ENCODE data around the gene CLIP2.
"Not testable (repeated sequence)": the region's sequence is repeated elsewhere in the genome, so short reads cannot be mapped to it uniquely, and the experiment has no call there.

The CLIP2 gene

DNA sequence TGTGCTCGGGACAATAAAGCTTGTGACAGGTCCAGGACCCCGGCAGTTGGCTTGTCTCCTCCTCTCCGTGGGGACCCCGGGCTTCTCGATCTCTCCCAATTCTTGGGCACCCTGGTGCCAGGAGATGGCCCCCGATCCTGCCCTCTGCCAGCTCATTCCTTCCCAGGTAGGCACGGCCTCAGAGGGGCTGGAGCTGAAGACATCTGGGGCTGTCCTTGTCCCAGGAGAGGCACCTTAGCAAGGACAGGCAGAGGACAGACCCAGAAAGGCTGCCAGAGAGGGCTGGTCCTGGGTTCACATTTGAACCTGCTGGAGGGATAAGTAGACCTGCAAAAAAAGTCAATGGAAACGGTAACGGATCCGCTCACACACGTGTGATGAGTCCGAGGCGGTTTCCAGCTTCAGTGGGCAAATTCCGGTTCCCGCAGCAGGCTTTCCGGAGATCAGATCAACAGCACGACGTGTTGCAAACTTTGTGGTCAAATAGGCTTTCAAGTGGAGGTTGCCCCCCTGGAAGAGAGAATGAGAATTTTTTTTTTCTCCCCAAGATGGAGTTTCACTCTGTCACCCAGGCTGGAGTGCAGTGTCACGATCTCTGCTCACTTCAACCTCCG, 116.8 kb downstream of the CLIP2 start:
- DNase-seq, result no peak

DNA sequence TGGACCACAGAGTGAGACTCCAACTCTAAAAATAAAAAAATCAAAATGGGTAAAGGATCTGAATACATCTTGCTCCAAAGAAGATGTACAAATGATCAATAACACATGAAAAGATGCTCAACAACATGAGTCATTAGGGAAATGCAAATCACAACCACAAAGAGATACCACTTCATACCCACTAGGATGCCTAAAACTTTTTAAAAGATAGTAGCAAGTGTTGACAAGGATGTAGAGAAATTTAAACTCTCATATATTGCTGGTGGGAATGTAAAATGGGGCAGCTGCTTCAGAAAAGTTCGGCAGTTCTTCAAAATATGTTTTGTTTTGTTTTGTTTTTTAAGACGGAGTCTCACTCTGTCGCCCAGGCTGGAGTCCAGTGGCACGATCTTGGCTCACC, 118.8 kb downstream of the CLIP2 start:
- no peak for DNase-seq

DNA sequence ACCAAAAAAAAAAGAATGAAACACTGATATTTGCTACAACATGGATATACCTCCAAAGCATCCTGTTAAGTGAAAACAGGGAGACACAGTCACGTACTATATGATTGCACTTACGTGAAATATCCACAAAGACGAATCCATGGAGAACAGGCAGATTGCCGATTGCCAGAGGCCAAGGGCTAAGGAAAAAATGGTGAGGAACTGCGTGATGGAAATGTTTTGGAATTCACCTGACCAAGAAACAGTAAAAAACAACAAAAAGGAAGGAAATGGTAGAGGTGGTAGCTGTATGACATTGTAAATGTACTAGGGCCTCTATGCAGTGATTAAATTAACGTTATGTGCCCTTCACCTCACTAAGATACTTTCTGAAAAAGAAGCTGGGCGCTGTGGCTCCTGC, 120.4 kb downstream of the CLIP2 start:
- no peak for DNase-seq

DNA sequence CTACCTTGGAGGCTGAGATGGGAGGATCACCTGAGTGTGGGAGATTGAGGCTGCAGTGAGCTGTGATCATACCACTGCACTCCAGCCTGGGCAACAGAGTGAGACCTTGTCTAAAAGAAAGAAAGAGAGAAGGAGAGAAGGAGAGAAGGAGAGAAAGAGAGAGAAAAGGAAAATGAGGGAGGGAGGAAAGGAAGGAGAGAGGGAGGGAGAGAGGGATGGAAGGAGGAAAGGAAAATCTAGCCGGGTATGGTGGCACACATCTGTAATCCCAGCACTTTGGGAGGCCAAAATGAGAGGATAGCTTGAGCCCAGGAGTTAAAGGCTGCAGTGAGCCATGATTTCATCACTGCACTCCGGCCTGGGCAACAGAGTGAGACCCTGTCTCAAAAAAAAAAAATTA, 121.6 kb downstream of the CLIP2 start:
- DNase-seq, result no peak

DNA sequence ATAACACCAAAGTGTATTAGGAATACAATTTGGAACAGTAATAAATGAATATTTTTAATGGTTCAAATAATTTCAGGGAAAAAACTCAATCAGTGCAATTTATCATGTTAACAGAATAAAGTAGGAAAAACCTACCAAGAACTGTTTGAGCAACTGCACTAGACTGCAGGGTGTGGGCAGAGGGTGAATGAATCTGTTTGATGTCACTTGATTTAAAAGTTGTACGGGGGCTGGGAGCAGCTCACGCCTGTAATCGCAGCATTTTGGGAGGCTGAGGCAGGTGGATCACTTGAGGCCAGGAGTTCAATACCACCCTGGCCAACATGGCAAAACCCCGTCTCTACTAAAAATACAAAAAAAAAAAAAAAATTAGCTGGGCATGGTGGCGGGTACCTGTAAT, 122.4 kb downstream of the CLIP2 start:
- not testable (repeated sequence) for DNase-seq

DNA sequence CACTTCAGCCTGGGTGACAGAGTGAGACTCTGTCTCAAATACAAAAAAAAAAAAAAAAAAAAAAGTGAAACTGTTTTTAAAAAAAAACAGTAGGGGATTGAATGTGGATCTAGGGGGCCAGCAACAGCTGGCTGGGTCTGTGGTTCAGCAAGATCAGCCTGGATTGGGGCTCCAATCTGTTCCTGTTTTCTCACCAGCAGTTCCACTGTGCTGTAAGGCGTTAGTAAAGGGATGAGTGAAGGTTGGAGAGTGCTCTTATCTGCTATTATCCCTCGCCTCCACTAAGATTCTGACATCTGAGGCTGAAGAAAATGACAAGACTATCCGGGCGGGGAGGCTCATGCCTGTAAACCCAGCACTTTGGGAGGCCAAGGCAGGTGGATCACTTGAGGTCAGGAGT, 122.8 kb downstream of the CLIP2 start:
- no peak for DNase-seq

DNA sequence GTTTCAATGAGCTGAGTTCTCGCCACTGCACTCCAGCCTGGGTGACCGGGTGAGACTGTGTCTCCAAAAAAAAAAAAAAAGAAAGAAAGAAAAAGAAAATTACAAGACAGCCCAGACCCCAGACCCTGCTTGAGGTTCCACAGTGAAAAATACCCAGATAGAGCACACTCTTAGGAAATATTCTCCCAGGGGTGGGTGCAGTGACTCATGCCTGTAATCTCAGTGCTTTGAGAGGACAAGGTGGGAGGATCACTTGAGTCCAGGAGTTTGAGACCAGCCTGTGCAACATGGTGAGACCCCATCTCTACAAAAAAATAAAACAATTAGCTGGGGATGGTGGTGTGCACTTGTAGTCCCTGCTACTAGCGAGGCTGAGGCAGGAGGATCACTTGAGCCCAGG, 123.4 kb downstream of the CLIP2 start:
- no peak for DNase-seq

DNA sequence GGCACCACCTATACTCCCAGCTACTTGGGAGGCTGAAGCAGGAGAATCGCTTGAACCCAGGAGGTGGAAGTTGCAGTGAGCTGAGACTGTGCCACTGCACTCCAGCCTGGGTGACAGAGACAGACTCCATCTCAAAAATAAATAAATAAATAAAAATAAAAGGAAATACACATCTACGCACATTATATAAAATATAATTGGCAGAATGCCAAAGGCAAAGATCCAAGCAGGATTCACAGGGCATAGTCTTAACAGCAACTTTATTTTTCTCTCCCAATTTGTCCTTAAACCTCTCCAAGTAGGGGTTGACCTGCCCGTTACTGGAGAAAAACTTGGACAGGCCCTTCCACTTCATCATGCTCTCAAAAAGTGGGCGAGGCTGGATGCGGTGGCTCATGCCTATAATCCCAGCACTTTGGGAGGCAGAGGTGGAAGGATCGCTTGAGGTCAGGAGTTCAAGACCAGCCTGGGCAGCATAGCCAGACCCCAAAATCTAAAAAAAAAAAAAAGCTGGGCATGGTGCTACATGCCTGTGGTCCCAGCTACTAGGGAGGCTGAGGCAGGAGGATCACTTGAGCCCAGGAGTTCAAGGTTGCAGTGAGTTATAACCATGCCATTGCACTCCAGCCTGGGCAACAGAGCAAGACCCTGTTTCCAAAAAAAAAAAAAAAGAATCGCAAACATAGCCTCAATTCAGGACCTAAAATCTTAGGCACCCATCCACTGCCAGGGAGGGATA, 125.6 kb downstream of the CLIP2 start:
- DNase-seq, result not testable (repeated sequence)

DNA sequence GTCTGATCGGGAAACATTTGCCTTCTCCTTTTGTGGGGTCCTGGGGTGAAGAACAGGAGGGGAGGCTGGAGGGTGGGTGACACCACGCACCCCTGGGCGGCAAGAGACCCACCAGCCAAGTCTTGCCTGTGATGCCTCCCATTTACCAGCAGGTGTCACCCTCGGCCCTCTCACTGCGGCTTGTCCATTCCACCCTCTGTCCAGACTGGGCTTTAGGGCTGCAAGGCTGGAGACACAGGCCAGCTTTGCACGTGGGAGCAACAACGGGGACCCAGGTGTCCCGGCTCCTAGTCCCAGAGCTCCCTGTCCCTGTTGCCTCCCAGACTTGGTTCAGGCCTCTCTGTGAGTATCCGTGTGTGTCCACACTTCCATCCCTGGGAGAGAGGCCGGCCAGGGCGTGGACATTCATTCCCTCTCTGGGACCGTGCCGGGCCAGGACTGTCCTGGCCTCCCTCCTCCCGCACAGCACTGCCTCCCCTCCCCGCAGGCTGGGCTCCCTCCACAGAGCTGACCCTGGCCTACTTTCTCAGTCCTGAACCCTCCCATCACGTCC, 128.3 kb downstream of the CLIP2 start:
- DNase-seq, result peak; percentile 62

DNA sequence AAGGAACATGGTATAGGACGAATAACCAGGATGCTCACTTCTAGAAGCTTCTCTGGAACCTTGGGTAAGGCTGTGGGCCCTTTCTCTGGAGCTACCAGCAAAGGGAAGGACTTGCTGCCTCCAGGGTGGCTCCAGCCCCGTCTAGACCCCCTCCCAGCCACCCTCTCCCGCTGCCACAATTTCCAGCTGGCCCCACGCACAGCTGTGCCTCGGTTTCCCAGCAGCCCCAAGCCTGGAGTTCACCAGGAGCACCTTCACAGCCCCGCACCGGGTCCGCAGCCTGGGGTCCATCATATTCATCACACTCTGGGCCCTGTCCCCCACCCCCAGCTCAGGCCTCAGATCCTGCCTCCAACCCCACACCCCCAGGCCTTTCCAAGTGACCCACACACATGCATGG, 128.9 kb downstream of the CLIP2 start:
- DNase-seq, result no peak

DNA sequence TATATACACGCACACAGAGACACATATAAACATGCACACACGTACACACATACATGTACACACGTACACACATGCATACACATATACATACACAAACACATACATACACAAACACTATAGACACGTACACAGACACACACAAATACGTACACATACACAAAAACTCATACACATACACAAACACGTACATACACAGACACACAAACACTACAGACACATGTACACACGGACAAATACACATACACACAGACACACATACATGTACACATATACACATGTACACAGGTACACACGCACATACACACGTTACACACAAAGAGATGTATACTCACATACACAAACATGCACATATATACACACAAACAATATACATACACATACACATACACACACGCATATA, 129.3 kb downstream of the CLIP2 start:
- no peak for DNase-seq

DNA sequence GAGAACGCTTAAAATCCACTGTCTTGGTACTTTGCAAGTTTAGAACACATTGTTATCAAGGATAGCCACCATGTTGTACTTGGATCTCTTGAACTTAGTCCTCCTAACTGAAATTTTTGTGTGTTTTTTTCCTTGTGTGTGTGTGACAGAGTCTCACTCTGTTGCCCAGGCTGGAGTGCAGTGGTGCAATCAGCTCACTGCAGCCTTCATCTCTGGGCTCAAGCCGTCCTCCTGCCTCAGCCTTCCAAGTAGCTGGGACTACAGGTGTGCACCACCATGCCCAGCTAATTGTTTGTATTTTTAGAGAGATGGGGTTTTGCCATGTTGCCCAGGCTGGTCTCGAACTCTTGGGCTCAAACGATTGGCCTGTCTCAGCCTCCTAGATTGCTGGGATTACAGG, 130.0 kb downstream of the CLIP2 start:
- DNase-seq, result not testable (repeated sequence)

DNA sequence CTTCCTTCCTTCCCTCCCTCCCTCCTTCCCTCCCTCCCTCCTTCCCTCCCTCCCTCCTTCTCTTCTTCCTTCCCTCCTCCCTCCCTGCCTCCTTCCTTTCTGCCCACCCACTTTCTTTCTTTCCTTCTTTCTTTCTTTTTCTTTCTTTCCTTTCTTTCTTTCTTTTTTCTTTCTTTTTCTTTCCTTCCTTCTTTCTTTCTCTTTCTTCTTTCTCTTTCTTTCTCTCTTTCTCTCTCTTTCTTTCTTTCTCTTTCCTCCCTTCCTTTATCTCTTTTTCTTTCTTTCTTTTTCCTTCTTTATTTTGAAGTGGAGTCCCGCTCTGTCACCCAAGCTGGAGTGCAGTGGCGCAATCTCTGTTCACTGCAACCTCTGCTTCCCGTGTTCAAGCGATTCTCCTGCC, 130.8 kb downstream of the CLIP2 start:
- DNase-seq, result no peak

DNA sequence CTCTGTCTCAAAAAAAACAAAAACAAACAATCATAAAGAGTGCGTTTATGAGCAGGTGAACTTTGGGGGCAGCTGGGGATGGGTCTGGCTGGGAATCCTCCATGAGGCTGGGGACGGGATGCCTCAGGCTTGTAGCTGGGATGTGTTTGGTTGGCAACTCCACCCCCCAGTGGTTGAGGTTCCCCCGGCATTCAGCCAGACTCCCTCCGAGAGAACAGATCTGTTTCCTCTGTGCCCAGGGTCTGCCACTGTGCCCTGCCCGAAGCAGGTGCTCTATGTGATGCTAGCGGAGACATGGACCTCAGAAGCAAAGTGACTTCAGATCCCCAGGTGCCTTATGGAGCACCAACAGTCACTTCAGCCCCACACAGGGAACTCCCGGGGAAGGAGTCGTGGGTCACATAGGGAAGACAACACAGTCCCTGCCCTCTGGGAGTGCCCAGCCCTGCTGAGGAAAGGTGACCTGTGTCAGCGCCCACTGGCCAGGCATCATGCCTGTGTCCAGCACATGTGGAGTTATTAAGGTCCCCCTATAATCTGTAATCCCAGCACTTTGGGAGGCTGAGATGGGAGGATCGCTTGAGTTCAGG, 135.2 kb downstream of the CLIP2 start:
- no peak for DNase-seq

DNA sequence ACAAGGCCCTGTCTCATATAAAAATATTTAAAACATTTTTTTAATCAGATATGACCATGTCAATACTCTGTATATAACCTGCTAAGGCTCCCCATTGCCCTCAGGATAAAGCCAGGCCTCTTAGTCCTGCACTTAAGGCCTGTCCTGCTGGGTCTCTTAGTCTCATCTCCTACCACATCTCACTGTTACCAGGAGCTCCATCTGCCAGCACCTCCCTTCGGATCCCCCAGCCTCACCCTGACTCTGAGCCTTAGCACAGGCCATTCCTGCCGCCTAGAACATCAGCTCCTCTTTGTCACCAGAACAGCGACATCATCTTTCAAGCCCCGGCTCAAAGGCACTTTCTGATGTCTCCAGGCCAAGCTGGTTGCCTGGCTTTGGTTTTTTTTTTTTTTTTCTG, 138.8 kb downstream of the CLIP2 start:
- peak; percentile 20 for DNase-seq

DNA sequence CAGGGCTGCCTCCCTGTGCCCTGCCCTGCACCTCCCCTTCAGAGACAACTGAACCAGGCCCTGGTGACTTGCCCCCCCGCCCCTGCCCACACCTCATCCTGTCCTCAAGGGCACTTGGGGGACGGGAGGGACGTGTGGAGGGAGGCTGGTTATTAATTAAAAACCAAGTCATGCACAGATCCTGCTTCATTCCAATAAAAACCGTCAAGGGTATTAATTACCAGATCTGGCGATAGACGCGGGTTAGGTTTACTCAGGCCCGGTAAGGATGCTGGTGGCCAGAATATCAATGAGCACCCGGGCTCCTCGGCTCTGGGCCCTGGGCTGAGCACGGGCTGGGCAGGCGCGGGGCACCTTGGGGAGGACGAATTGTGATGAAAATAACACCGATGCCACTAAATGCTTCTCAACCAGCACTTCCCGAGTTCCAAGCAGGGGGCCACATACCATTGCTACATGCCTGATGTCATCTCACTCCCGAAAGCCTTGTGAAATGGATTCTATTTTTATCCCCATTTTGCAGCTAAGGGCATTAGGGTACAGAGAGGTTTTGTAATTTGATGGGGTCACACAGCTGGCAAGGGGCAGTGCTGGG, 140.0 kb downstream of the CLIP2 start:
- peak; percentile 90 for DNase-seq

DNA sequence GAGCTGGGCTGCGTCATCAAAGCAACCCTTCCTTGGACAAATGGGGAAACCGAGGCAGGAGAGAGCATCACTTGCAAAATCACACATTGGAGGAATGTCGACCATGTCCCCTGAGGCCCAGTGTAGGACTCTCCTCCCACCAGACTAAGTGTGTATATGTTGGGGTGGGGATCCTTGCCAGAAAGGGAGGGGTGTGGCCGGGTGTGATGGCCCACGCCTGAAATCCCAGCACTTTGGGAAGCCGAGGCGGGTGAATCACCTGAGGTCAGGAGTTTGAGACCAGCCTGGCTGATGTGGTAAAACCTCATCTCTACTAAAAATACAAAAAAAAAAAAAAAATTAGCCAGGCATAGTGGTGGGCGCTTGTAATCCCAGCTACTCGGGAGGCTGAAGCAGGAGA, 141.2 kb downstream of the CLIP2 start:
- DNase-seq, result not testable (repeated sequence)

DNA sequence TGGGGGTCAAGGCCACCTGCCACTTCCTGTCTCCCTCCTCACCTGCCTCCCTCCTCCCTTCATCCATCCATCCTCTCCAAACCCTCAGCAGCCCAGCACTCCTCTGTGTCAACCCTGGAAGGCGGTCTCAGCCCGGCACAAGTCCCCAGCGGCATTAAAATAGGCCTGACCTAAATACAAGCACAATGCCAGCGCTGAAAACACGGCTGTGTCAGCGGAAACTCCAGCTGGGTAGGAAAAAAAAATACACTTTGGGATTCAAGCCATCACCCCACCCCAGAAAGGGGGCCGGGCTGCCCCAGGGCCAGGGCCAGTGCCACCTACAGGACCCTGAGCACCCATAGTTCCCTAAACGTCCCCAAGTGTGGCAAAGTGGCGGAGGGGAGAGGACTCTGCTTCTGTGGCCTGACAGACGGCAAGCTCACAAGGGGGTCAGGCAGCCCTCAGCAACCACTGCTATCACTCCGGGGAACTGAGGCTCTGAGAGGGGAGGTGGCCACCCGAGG, 141.8 kb downstream of the CLIP2 start:
- peak; percentile 19 for DNase-seq

DNA sequence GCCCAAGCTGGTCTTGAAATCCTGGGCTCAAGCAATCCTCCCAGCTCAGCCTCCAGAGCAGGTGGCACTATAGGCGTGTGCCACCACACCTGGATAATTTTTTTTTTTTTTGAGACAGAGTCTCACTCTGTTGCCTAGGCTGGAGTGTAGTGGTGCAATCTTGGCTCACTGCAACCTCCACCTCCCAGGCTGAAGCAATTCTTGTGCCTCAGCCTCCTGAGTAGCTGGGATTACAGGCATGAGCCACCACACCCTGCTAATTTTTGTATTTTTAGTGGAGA, 148.0 kb downstream of the CLIP2 start:
- DNase-seq, result not testable (repeated sequence)

DNA sequence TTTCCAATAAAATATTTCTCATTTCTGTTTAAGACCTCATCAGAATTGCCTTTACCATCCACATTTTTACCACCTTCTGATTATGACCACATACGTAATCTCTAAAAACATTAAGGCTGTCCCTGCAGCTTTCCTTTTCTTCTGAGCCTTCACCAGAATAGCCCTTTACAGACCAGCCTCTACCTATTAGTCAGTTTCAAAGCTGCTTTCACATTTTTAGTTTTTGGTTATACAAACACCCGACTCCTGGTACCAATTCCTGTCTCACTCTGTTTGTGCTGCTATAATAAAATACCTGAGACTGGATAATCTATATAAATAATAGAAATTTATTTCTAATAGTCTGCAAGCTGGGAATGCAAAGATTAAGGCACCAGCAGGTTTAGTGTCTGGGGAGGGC, 149.1 kb downstream of the CLIP2 start:
- DNase-seq, result no peak

DNA sequence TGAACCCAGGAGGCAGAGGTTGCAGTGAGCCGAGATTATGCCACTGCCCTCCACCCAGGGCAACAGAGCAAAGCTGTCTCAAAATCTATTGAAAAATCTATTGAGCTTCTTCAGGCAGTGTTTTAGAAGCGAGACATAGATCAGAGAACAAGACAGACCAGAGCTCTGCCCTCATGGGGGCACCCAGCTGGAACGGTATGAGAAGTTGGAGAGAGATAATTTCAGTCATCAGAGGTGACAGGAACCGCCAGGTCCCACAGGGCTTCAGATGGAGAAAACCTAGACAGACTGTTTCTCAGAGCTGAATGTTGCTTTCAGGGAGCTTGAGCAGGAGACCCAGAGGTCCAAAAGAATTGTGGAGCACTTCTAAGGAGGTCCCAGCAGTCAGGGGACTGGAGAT, 150.3 kb downstream of the CLIP2 start:
- no peak for DNase-seq

DNA sequence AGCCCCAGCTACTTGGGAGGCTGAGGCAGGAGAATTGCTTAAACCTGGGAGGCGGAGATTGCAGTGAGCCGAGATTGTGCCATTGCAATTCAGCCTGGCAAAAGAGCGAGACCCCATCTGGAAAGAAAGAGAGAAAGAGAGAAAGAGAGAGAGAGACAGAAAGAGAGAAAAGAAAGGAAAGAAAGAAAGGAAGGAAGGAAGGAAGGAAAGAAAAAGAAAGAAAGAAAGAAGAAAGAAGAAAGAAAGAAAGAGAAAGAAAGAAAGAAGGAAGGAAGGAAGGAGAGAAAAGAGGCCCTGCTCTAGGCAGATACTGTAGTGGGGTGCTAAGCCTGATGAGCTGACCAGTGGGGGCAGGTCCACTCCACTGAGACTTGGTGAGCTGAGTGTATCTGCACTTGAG, 150.9 kb downstream of the CLIP2 start:
- DNase-seq, result not testable (repeated sequence)

DNA sequence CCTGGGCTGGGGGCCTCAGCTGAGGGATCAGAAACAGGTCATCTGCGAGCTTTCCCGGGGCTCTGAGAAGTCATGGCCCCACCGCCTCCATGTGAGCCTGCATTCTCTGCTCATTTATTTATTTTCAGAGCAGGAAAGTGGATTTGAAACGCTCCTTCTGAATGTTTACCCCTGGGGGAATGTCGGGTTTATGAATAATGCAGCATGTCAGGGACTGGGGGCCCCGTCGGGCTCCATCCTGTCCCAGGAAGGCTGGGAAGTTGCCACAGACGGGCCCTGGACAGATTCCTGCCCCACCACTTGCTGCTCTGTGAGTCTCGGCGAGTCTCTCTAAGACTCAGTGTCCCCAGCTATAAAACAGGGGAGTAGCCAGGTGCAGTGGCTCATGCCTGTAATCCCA, 152.6 kb downstream of the CLIP2 start:
- no peak for DNase-seq

All from fibroblast of skin of back (primary cell).